Stimulated activated CD8-positive, alpha-beta memory T cell treated with anti-CD3 and anti-CD28 coated beads, Interleukin-15, amount 100 ng/mL, for 1 hour (primary cell): ENCODE data around the gene DEGS2.
"Not testable (repeated sequence)": the region's sequence is repeated elsewhere in the genome, so short reads cannot be mapped to it uniquely, and the experiment has no call there.

Experiments
- DNase-seq: peaks from one replicate; pipeline ENCODE4 v3.0.0-alpha.2; 2020; ENCODE audit warnings: low read depth

DEGS2 gene

GRCh38 chr14:100159094-100159864, at the start of gene DEGS2:
TSS of gene DEGS2 (minus strand) at chr14:100159645. CDS start at chr14:100159587, 58 bp downstream.
- DNase-seq: peak; percentile 41

DNA sequence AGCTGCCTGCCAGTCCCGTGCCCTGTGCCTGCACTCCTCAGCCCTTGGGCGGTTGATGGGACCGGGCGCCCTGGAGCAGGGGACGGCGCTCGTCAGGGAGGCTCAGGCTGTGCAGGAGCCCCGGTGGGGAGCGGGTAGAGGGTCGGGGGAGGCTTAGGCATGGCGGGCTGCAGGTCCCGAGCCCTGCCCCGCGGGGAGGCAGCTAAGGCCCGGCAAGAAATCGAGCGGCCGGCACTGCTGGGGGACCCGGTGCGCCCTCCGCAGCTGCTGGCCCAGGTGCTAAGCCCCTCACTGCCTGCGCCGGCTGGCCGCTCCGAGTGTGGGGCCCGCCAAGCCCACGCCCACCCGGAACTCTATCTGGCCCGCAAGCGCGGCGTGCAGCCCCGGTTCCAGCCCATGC, 48.7 kb upstream of the DEGS2 start:
- DNase-seq: not testable (repeated sequence)

GRCh38 chr14:100207588-100207987, 48.1 kb upstream of the DEGS2 start:
- DNase-seq: not testable (repeated sequence)

GRCh38 chr14:100204835-100205167, 45.4 kb upstream of the DEGS2 start:
- not testable (repeated sequence) for DNase-seq

DNA sequence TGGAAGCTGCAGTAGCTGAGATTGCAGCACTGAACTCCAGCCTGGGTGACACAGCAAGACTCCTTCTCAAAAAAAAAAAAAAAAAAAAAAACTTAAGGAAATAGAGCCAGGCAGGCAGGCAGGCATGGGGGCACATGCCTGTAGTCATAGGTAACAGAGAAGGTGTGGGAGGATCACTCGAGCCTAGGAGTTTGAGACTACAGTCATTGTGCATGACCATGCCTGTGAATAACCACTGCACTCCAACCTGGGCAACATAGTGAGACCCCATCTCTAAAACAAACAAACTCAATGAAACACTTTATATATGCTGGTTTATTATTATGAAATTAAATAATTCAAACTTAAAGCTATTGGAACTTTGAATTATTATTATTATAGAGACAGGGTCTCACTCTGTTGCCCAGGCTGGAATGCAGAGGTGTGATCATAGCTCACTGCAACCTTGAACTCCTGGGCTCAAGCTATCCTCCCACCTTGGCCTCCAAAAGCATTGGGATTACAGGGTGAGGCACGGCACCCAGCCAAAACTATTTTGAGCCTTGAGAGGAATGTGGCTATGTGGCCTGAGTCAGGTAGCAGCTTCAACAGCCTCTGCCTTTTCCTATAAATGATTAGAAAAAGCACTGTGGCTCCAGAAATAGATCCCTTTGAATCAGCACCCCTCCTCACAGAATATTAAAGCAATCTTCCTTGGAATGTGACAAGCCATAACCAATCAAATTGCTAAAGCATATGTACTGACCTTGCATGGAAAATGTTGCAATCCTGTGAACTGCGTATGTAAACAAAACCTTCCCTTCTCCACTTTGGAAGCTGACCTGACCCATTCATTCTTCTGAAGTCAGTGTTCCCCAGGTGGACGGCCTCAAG, 44.8 kb upstream of the DEGS2 start:
- DNase-seq: no peak

- no peak for DNase-seq
These were observed 43.7 kb upstream of the DEGS2 start for GRCh38 chr14:100203146-100203545.

DNA sequence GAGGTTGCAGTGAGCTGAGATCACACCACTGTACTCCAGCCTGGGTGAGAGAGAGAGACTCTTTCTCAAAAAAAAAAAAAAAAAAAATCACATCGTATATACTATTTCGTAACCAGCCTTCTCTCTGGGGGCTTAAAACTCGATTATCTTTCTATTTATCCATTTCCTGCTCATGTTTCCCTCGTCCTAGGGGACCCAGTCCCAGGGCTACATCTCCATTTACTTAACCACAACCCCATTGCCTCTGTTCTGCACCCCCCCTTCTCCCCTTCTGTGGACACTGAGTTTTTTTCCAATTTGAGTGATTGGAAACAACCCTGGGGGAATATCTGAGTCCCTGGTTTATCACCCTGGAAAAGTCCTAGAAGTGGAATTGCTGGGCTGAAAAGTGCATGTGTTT, 43.3 kb upstream of the DEGS2 start:
- DNase-seq: no peak

DNA sequence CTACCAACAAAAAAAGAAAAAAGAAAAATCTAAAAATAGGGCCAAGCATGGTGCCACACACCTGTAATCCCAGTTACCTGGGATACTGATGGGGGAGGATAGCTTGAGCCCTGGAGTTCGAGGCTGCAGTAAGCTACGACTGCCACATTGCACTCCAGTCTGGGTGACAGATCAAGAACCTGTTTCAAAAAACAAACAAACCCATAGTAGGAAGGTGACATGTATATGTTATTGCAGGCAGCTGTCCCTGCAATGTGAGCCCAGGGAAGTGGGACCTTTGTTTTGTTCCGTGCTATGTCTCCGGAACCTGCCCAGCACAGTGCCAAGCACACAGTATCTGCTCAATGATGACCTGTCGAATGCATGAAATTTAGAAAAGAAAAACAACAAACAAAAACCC, 42.3 kb upstream of the DEGS2 start:
- DNase-seq: no peak

- no peak for DNase-seq
These were observed 40.9 kb upstream of the DEGS2 start for GRCh38 chr14:100200311-100200710.

DNA sequence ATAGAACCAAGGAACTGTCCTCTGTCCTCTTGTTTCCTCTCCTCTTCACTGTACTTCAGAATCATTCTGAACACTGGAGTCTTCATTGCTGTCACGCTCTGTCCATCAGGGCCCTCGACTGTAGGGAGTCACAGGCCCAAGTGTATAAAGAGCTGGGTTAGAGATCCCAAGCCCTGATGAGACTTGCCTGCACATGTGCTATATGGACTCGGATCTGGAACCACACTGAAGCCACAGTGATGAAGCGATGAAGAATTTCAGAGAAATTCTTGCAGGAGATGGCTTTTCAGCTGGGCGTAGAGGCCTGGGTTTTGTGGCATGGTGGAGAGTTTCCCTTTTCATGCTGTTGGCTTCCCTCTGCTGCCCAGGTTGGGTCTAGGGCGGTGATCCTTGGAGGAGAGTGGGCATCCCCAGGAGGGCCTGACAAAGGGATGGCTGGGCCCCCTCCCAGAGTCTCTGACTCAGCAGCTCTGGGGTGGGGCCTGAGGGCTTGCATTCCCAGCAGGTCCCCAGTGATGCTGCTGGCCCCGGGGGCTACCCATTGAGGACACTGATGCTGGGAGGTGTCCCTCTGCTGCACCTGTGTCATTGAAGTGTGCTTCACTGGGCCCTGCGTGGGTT, 39.9 kb upstream of the DEGS2 start:
- DNase-seq: no peak

DNA sequence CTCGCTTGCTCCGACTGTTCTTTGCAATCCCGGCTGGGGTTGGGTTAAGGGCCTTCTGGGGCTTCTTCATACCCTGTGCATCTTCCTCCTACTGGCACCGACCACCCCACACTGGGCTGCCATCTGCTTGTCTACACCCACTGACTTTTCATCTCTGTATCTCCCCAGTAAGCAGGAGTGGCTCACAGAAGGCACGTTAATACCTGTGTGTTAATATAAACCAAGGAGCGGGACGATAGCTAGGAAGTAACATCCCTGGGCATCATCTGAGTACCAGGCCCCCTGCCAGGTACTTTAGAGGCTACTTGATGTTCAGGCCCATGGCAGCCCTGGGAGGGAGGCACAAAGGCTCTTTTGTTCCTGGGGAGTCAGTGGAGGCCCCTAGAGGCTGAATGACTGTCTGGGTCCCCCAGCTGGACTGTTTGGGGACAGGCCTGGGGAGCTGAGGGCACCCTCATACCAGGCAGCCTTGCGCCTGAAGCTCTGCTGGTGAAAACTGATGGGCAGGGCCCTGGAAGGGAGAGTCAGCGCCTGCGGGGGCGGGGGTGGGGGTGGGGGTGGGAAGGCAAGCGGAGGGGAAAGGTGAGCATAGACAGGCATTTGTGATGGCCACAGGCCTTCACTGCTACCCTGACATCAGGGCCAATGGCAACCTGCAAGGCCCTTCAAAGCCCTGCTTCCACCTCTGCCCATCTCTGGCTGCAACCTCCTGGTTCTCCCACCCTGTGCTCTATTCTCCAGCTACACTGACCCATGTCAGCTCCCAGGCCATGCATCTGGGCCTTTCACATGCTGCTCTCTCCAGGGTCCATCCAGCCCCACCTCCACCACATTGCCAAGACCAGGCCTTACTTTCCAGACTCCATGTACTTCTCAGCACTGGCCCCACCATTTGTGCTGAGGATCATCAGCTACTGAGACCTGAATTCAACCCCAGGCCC, 34.2 kb upstream of the DEGS2 start:
- DNase-seq: no peak

DNA sequence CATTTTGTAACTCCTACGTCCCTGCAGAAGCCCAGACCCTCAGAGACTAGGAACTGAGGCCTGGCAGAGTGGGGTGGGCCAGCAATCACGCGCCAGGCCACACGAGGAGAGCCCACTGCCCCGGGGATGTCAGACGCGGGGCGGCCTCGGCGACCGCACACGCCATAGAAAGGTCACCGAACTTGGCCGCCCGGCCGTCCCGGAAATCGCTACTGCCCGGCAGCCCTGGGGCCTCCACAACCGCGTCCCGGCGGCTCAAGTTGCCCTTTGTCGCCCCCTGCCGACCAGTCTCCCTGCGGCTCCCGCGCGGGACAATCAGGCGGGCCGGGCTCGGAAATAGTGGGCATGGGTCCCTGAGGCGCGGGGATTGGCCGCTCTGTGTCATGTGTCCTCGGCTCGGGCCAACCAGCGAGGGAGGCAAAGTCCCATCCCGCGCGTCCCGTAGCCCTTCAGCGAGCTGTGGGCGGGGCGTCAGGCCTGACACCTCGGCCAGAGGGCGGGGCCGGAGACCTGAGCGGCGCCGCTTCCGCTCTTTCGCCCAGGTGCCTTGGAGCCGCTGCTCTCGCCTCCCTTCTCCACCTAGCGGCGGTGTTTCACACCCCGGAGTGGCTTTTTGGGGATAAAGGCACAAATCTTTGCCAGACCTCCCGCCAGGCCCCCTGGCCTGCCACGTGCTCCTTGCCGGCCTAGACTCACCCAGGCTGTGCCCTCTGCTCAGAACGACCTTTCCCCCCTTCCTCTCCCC, 33.4 kb upstream of the DEGS2 start:
- DNase-seq: peak; percentile 98

- DNase-seq: no peak
These were observed 32.8 kb upstream of the DEGS2 start for GRCh38 chr14:100192250-100192671.

DNA sequence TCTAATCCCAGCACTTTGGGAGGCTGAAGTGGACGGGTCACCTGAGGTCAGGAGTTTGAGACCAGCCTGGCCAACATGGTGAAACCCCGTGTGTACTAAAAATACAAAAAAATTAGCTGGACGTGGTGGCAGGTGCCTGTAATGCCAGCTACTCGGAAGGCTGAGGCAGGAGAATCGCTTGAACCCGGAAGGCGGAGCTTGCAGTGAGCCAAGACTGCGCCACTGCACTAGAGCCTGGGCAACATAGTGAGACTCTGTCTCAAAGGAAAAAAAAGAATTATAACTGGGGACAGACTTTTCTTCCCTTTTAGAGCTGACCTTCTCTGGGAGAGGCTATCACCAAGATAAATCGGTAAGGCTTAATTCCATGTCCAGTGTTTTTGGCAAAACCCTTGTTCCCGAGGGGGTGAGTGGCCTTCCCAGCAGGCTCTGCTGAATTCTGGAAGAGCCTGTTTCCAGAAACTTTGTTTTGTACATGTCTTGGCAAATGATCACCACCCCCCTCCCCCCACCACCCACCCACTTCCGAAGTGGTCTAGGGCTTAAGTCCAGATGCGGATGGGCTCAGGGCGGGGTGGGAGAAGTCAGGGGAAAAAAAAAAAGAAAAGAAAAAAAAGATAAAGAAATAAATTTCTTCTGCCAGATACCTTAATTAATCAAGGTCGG, 32.3 kb upstream of the DEGS2 start:
- DNase-seq: no peak

DNA sequence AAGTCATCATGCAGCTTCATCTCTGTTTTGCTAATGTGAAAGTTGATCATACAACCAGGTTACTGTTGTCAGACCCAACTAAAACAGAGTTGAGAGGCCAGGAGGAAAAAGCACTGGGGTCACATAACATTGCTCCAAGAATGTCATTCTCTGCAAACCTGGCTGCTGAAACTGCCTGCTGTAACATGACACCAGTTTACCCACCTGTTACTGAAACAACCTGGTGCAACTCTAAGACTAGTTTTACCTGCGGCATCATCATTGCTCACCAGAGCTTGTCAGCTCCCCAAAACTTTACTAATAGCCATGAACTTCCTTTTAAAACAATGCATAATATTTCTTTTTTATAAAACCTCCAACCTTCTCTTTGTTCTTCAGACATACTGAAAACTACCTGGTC, 30.7 kb upstream of the DEGS2 start:
- no peak for DNase-seq

DNA sequence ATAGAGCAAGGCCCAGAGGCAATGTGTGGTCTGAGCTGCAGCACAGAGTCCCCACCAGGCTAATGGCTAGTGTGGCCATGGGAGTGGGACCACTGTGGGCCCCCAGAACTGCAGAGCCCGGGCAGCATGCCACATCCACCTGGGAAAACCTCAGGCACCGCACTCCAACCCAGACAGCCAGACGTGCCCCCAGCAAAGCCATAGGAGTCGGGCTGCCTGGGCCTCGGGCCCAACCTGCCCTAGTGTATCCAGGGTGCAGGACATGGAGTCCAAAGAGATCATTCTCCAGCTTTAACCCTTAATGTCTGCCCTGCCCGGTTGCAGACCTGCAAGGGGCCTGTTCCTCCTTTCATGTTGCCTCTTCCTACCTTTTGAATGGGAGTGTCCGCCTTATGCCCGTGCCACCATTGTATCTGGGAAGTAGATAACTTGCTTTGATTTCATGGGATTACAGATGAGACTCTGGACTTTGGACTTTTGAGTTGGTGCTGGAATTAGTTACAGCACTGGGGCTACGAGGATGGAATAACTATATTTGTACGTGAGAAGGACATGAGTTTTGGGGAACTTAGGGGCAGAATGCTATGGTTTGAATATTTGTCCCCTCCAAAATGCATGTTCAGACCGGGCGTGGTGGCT, 29.1 kb upstream of the DEGS2 start:
- no peak for DNase-seq

GRCh38 chr14:100187247-100187833, 27.9 kb upstream of the DEGS2 start:
- no peak for DNase-seq

DNA sequence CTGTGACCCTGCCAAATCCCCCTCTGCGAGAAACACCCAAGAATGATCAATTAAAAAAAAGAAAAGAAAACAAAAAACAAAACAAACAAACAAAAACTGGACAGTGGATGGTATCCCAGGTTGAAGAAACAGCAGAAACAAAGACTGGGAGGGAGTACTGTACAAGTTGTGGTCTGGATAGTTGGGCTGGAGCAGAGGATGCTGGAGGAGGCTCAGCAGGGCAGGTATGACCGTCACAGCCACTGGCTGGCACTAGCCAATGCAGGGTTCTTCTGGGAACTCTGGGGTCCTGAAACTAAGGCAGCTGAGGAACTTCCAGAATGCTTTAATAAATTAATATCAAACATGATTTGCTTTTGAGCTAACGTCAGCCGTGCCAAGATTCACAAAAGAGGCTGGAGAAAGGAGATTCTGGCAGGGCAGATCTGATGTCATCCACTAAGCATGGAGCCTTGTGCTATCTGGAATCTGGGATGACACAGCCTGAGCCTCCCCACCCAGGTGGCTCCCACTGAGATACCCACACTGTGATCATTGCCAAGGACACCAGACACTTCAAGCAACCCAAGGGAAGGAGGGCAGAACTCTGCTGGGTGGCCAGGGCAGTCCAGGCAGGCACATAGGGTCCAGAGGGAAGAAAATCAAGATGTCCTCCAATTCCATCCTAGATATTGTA, 22.6 kb upstream of the DEGS2 start:
- DNase-seq: not testable (repeated sequence)

- DNase-seq: not testable (repeated sequence)
These were observed 21.2 kb upstream of the DEGS2 start for GRCh38 chr14:100180671-100181070.
